Activated T-helper 1 cell treated with anti-CD3 and anti-CD28 coated beads, Interleukin-12 subunit alpha, Interleukin-12 subunit beta, Interleukin-2, Interleukin-4 antibody, amounts not matched to agents 30 ng/mL and 10 ng/mL and 1 ng/mL, durations not matched to agents 14 hours and 24 hours and 36 hours (primary cell): Measurements from ENCODE around the gene HDAC4. TPM values are rescaled to one million over a fixed set of nuclear protein-coding genes. Genes with fewer than 3 reads are reported as not detected.

ENCODE experiments used
- DNase-seq: peaks from one replicate; pipeline ENCODE4 v3.0.0; 2021; ENCODE audit warnings: low spot score
- H3K27ac Mint-ChIP-seq: one replicate; pipeline ENCODE4 v1.8.0; 2021; ENCODE audit warnings: mild to moderate bottlenecking, mixed read lengths
- H3K27me3 Mint-ChIP-seq: one replicate; pipeline ENCODE4 v1.8.0; 2022; ENCODE audit warnings: mild to moderate bottlenecking, moderate library complexity, mixed read lengths; ENCODE audit not compliant: insufficient read depth
- H3K36me3 Mint-ChIP-seq: one replicate; pipeline ENCODE4 v1.8.0; 2021; ENCODE audit warnings: low read depth, mixed read lengths
- H3K4me1 Mint-ChIP-seq: one replicate; pipeline ENCODE4 v1.8.0; 2021; ENCODE audit warnings: low read depth, mixed read lengths
- H3K4me3 Mint-ChIP-seq: one replicate; pipeline ENCODE4 v1.8.0; 2021; ENCODE audit warnings: mild to moderate bottlenecking, moderate library complexity, mixed read lengths
- H3K9me3 Mint-ChIP-seq: one replicate; pipeline ENCODE4 v1.8.0; 2021; ENCODE audit warnings: mixed read lengths
- intact Hi-C: fragments of 100-400 bp; cut with micrococcal nuclease; formaldehyde crosslinking; loops from one replicate; pipeline ENCODE4 v1.15.1; 2024
- total RNA-seq: library from RNA; stranded (reverse); gene quantifications from 2 replicates; pipeline ENCODE4 v1.2.3, GENCODE V29; 2022

Gene HDAC4
- total RNA-seq, 1 donor from 2014 or later: 41.3 TPM

DNA sequence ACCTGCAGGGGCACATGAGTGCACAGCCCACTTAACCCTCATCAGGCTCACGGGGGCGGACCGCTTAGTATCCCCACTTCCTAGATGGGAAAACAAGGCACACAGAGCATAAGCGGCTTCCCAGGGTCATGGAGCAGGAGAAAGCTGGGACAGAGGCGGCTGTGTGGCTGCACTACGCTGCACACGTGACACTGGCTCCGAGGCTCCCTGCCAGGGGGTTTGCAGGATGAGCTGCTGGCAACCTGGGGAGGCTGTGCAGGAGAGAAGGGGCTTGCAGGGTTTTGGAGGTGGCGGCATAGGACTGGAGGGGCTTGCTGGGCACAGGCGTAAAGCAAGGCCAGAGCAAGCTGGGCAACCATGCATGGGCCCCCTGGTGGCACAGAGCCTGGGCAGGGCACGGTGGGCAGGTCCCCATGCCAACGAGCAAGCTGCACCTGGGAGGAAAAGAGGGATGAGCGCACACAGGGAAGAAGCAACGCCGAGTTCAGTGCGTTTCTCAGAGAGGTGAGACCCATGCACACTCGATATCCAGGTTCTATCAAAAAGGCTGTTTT is 268.6 kb downstream of the HDAC4 start:
- Mint-ChIP-seq H3K36me3 (peaks cover 47% of the 10 kb centered on the region), H3K27ac (no peak overlapping the region), H3K27me3 (no peaks in the 10 kb centered on the region), H3K9me3 (no peaks in the 10 kb centered on the region), H3K4me3 (no peak overlapping the region), H3K4me1 (no peaks in the 10 kb centered on the region)
- DNase-seq: no peak
- intact Hi-C loops: no loop called here

DNA sequence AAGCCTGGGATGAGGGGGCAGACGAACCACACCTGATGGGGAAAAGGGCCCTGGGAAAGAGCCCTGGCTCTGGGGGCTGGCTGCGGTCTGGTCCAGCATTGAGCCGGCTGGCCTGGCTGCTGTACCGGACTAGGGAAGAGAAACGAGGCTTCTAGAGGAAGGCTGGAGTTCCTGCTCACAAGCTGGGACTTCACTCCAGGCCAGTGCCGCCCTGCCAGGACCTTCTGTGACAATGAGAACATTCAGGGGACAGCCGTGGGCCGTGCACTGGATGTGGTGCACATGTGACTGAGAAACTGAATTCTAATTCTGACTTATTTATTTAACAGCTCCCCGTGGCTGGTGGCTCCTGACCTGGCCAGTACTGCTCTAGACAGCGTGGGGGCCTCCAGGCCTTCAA is 269.3 kb downstream of the HDAC4 start:
- Mint-ChIP-seq H3K27me3 (no peaks in the 10 kb centered on the region), H3K36me3 (peaks cover 47% of the 10 kb centered on the region), H3K27ac (no peak overlapping the region), H3K9me3 (no peaks in the 10 kb centered on the region), H3K4me1 (no peaks in the 10 kb centered on the region), H3K4me3 (no peak overlapping the region)
- DNase-seq: no peak
- intact Hi-C loops: no loop called here

DNA sequence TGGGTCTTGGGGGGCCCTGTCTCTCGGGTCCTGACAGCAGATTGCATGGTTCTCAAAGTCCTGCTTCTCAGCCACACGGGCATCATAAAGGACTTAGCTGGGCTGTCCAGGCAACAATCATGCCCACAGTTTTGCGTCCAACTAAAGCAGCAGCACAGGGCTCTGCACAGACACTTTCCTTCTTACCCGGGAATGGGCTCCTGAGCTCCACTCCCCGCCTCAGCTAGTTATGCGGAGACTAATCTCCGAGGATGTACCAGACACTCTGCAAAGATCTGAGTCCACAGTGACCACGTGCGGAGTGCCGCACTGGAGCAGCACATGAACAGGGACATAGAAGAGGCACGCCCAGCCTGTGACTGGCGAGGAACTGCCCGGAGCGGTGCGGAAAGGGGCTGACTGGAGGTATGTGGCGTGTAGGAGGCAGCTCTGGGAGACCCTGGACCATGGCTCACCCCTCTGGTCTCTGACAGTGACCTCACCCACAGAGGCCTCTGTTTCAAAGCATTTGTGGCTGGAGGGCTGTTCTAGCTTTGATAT is 270.0 kb downstream of the HDAC4 start:
- no peak for DNase-seq
- H3K36me3 Mint-ChIP-seq: peaks cover 43% of the 10 kb centered on the region
- intact Hi-C loops: no loop called here
- H3K4me1 Mint-ChIP-seq: no peaks in the 10 kb centered on the region
- no peak overlapping the region for H3K27ac Mint-ChIP-seq
- H3K27me3 Mint-ChIP-seq: no peaks in the 10 kb centered on the region
- H3K4me3 Mint-ChIP-seq: no peak overlapping the region
- no peaks in the 10 kb centered on the region for H3K9me3 Mint-ChIP-seq

DNA sequence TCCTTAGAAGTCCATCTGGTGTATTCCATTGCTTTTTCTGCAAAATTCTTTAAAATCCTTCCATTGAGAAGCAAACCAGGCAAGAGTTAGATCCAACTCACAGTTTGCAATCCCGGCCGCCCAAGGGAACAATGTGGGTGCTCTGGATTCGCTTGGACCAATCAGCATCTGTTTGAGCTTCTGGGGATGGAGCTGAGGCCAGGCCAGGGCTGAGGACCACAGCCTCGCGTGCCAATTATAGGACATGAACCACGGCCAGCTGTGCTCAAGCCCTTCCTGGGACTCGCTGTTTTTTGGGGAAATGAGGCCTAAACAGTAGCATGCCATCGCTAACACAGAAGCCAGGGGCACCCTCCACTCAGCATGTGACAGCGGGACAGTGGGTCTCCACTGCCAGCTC is 270.8 kb downstream of the HDAC4 start:
- Mint-ChIP-seq H3K9me3 (no peaks in the 10 kb centered on the region), H3K27ac (no peak overlapping the region), H3K36me3 (peaks cover 45% of the 10 kb centered on the region), H3K4me1 (no peaks in the 10 kb centered on the region), H3K4me3 (no peak overlapping the region), H3K27me3 (no peaks in the 10 kb centered on the region)
- intact Hi-C loops: no loop called here
- no peak for DNase-seq

DNA sequence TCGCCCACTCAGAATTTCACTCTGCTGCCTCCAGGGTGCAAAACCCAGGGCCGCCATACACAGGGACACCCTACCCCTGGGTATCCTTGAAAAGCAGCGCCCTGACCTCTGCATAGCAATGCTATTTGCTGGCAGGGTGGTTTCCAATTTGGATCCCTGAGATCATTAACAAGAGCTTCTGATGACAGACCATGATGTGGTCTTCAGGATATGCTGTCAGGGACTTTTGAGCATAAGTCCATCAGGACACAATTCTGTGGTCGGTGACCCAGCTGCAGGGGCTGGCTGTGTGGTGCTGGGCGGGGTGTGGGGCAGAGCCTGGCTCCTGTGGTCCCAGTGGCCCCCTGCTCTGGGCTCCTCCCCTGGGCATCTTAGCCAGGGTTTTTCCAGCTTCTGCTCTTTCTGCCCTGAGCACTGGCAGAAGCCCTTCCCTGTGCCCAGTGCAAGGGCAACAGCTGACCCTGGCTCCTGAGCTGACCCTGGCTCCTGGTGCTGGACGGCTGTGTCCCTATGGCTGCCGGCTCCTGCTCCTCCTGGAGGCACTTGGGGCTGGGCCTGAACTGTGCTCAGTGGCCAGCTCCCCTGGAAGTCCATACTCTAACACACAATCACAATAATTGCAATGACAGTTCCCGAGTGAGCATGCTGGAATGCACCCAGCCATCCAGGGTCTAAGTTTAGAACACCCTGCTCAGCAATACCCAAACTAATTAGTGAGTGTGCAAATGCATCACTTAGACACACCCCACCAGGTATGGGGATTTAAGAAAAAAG is 271.5 kb downstream of the HDAC4 start:
- H3K9me3 Mint-ChIP-seq: no peaks in the 10 kb centered on the region
- H3K4me1 Mint-ChIP-seq: no peaks in the 10 kb centered on the region
- DNase-seq: no peak
- no peak overlapping the region for H3K4me3 Mint-ChIP-seq
- no peak overlapping the region for H3K27ac Mint-ChIP-seq
- intact Hi-C loops: no loop called here
- H3K27me3 Mint-ChIP-seq: no peaks in the 10 kb centered on the region
- peaks cover 42% of the 10 kb centered on the region for H3K36me3 Mint-ChIP-seq

DNA sequence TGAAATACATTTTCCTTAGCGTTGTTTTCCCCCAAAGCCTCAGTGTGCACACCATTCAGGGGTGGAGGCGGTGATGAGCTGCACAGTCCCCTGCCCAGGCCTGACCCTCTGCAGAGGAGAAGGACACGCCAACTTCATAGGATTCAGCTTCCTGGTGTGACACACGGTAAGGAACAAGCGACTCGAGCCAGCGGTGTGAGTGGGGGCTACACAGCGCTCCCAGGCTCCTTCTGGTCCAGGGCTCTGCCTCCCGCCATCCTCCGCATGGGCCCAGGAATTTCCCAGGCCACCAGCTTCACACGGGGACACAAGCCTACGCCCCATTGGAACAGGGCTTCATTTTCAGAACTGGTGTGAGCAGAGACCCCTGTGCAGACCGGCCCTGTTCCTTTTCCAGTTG is 272.1 kb downstream of the HDAC4 start:
- no peak overlapping the region for H3K27ac Mint-ChIP-seq
- DNase-seq: no peak
- no peak overlapping the region for H3K4me3 Mint-ChIP-seq
- H3K36me3 Mint-ChIP-seq: peaks cover 41% of the 10 kb centered on the region
- no peaks in the 10 kb centered on the region for H3K4me1 Mint-ChIP-seq
- no peaks in the 10 kb centered on the region for H3K27me3 Mint-ChIP-seq
- intact Hi-C loops: no loop called here
- no peaks in the 10 kb centered on the region for H3K9me3 Mint-ChIP-seq

DNA sequence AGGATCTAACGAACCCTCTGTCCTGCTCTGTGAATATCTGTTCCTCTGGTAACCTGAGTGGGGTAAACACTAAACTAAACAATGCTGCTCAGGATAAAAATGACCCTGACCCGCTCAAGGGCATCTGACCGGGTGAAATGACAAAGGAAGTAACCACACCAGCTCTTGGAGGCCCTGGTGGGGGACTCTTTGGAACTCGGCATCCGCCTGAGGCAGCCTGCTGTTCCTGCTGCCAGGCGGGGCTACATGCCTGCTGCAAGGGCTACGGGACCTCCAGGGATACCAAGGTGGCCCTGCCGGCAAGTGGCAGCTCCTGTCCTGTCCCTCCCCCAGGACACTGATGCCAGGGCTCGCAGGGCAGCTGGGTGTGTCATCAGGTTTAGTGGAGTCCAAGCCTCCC is 273.3 kb downstream of the HDAC4 start:
- Mint-ChIP-seq H3K27ac (no peak overlapping the region), H3K9me3 (no peaks in the 10 kb centered on the region), H3K36me3 (peaks cover 33% of the 10 kb centered on the region), H3K4me1 (no peaks in the 10 kb centered on the region), H3K27me3 (no peaks in the 10 kb centered on the region), H3K4me3 (no peak overlapping the region)
- intact Hi-C loops: no loop called here
- DNase-seq: no peak

DNA sequence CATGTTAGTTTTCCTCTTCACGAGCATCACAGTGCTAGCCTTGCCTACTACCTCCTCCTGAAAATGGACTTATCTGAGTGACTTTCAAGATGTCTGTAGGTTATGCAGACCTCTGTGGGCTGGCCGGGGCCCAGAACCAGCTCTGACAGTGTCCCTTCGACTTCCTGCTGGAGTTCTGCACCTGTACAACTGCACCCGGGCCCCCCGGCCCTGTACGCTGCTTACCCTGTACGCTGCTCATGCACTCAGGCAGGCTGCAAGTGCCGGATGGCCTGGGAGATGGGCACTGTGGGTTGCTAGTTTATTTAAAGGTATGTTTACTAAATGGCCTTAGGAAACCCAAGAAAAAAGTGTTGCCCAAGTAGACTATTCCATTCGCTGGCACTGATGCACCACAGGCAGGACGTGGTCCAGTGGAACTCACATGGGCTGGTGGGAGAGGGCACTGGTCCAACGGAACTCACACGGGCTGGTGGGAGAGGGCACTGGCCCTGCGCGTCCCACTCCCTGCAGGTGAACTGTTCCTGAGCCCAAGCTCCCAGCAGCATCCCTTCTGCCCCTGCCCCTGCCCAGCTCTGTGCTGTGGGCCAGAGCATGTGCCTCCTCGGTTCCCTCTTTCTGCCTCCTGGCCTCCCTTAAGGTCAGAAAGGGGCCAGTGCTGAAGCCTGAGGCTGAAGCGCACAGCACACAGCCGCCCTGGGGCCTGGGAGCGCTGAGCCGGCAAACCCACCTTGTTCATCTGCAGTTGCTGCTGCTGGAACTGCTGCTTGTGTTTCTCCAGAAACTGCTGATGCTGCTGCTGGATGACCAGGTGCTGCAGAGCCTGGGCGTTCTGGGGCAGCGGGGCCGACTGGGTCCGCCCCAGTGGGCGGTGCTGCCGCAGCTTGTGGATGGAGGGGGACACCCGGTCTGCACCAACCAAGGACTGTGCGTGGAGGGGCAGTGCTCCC is 274.8 kb downstream of the HDAC4 start:
- H3K36me3 Mint-ChIP-seq: peaks cover 29% of the 10 kb centered on the region
- H3K4me1 Mint-ChIP-seq: no peaks in the 10 kb centered on the region
- no peaks in the 10 kb centered on the region for H3K9me3 Mint-ChIP-seq
- DNase-seq: no peak
- no peak overlapping the region for H3K27ac Mint-ChIP-seq
- no peaks in the 10 kb centered on the region for H3K27me3 Mint-ChIP-seq
- no peak overlapping the region for H3K4me3 Mint-ChIP-seq
- intact Hi-C loops: no loop called here

DNA sequence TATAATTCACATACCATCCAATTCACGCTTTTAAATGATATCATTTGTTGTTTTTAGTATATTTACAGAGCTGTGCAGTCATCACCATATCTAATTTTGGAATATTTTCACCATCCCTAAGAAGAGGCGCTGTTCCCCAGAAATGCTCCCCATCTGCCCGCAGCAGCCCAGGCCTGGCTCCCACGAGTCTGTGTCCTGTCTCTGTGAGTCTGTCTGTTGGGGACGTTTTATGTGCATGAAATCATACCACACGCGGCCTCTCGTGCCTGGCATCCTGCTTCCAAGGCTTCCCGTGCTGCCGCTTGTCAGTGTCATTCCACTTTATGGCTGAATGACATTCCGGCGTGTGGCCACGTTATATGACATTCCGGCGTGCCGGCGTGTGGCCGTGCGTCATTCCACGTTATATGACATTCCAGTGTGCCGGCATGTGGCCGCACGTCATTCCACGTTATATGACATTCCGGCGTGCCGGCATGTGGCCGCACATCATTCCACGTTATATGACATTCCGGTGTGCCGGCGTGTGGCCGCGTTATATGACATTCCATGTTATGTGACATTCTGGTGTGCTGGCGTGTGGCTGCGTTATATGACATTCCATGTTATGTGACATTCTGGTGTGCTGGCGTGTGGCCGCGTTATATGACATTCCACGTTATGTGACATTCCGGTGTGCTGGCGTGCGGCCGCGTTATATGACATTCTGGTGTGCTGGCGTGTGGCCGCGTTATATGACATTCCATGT is 276.5 kb downstream of the HDAC4 start:
- H3K36me3 Mint-ChIP-seq: peaks cover 24% of the 10 kb centered on the region
- peaks cover 2% of the 10 kb centered on the region for H3K4me1 Mint-ChIP-seq
- H3K27ac Mint-ChIP-seq: no peak overlapping the region

DNA sequence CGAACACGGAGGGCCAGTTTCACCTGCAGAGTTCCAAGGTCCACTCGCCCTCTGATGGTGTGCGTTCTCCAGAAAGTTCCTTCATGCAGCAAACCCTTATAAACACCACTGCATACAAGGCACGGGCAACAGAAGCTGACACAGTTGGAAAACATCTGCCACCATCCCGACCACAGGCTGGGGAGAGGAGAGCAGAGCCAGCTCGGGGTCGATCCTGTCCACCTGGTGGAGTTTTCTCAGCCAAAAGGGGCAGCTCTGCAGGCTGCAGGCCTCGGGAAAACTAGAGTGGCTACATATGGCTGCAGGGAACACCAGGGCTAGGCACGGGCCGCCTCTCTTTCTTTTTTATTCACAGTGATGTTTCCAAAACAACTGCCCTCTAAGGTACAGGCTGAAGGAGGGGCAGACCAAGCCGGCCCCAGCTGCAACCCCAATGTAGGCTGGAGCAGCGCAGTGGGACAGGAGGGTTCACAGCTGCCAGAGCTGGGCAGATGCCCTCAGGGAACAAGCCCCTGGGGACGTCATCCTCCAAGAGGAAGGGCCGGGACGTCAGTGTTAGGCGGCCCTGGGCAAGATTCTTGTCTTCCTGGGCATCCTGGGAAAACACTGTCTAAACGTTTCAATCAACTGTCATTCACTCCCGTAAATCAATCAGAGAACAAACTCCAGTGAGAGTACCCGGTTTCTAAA is 278.3 kb downstream of the HDAC4 start:
- DNase-seq: no peak
- H3K4me3 Mint-ChIP-seq: no peak overlapping the region
- H3K27me3 Mint-ChIP-seq: peaks cover 2% of the 10 kb centered on the region
- peaks cover 21% of the 10 kb centered on the region for H3K36me3 Mint-ChIP-seq
- peaks cover 9% of the 10 kb centered on the region for H3K4me1 Mint-ChIP-seq
- no peaks in the 10 kb centered on the region for H3K9me3 Mint-ChIP-seq
- H3K27ac Mint-ChIP-seq: no peak overlapping the region
- intact Hi-C loops: no loop called here

More for the DNA sequence above, 276.5 kb downstream of the HDAC4 start:
- Mint-ChIP-seq H3K4me3 (no peak overlapping the region), H3K27me3 (no peaks in the 10 kb centered on the region), H3K9me3 (no peaks in the 10 kb centered on the region)
- intact Hi-C loops: no loop called here
- DNase-seq: no peak

DNA sequence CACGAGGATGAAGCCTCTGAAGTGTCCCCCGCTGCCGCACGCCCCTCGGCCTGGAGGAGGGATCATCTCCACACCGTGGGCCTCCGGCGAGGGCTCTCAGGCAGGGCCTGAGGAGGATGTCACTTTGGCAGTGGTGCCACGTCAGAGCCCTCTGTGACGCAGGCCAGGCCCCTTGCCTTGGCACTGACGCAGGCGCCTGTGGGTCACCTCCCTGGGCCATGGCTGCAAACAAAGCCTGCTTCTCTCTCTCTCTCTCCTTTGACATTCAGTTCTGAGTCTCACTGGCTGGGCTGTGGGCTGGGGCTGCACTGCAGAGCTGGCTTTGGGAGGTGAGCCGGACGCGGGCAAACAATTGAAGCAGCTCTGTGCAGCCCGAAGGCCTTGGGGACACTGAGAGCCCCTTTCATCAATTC is 279.2 kb downstream of the HDAC4 start:
- Mint-ChIP-seq H3K36me3 (peaks cover 24% of the 10 kb centered on the region), H3K4me1 (peaks cover 9% of the 10 kb centered on the region), H3K4me3 (no peak overlapping the region), H3K9me3 (no peaks in the 10 kb centered on the region), H3K27ac (no peak overlapping the region), H3K27me3 (peaks cover 3% of the 10 kb centered on the region)
- intact Hi-C loops: no loop called here
- DNase-seq: no peak

DNA sequence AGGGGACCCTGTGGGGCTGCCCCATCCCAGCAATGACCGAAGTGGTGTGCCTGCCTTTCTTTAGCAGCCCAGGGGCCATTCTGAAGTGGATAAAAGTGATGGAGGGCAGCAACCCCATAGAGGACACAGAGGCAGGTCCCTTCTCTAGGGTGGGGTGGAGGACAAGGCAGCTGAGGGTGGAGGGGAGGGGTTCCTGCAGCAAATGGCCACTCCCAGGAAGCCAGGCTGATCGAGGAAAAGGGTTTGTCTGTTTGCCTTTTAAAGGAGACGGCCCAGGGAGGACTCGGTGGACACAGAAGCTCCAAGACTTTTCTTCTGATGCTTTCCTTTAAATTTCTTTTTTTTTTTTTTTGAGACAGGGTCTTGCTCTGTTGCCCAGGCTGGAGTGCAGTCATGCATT is 280.2 kb downstream of the HDAC4 start:
- DNase-seq: no peak
- no peak overlapping the region for H3K4me3 Mint-ChIP-seq
- H3K27me3 Mint-ChIP-seq: peaks cover 3% of the 10 kb centered on the region
- no peaks in the 10 kb centered on the region for H3K9me3 Mint-ChIP-seq
- H3K27ac Mint-ChIP-seq: no peak overlapping the region
- H3K36me3 Mint-ChIP-seq: peaks cover 22% of the 10 kb centered on the region
- H3K4me1 Mint-ChIP-seq: peaks cover 9% of the 10 kb centered on the region
- intact Hi-C loops: no loop called here
